Fibroblast of pulmonary artery (primary cell): ENCODE measurements around the gene GALM.
"Not testable (repeated sequence)": the region's sequence is repeated elsewhere in the genome, so short reads cannot be mapped to it uniquely, and the experiment has no call there.

Source experiments
- DNase-seq: peaks from one replicate; pipeline ENCODE4 v3.0.0-alpha.2; 2010; ENCODE audit warnings: low read depth
- H3K4me3 ChIP-seq: replicated peaks from 2 replicates; pipeline ENCODE4 v1.5.1; 2011; ENCODE audit warnings: low read depth, mild to moderate bottlenecking, control low read depth, low read length, moderate library complexity
- TF ChIP-seq, protein P1 (sequence below): IDR thresholded peaks from 2 replicates; pipeline ENCODE4 v1.5.1; 2011; ENCODE audit warnings: mild to moderate bottlenecking, control low read depth, low read length, inconsistent platforms; ENCODE audit errors: missing control alignments

The GALM gene

DNA sequence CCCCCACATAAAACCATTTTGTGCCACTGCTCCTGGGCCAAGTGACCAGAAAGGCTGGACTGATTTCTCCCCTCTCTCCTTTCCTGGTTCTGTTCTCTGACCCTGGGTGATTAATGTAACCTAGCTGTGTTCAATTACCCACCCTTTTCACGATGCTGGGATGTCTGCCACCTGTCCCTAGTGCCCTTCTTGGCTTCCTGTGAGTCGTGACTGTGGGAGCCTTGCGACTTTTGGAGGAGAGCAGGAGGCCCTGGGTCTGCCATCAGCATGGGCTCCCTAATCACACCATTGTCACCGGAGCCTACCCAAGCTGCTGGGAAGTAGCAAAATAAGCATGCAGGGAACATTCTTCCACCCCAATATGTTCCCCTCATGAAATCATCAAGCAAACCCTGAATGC, 47.0 kb downstream of the GALM start:
- TF ChIP-seq, protein P1, sequence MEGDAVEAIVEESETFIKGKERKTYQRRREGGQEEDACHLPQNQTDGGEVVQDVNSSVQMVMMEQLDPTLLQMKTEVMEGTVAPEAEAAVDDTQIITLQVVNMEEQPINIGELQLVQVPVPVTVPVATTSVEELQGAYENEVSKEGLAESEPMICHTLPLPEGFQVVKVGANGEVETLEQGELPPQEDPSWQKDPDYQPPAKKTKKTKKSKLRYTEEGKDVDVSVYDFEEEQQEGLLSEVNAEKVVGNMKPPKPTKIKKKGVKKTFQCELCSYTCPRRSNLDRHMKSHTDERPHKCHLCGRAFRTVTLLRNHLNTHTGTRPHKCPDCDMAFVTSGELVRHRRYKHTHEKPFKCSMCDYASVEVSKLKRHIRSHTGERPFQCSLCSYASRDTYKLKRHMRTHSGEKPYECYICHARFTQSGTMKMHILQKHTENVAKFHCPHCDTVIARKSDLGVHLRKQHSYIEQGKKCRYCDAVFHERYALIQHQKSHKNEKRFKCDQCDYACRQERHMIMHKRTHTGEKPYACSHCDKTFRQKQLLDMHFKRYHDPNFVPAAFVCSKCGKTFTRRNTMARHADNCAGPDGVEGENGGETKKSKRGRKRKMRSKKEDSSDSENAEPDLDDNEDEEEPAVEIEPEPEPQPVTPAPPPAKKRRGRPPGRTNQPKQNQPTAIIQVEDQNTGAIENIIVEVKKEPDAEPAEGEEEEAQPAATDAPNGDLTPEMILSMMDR = no peak
- no peak for DNase-seq
- H3K4me3 ChIP-seq = no peak overlapping the region

DNA sequence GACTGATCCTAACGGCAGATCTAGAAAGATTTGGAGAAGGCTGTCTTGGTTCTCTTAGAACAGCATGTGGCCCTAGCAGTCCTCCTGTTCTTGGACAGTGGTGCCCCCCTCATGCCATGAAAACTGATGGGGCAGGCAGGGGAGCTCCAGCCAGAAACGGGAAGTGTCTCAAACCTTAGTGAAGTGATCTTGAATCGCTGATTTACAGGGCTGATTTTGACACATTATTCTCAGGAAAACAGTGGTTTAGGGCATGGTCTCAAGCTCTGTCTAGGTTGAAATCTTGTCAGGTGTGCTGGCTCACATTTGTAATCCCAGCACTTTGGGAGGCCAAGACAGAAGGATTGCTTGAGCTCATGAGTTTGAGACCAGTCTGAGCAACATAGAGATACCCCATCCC, 47.4 kb downstream of the GALM start:
- no peak overlapping the region for H3K4me3 ChIP-seq
- TF ChIP-seq, protein P1 = no peak
- no peak for DNase-seq

DNA sequence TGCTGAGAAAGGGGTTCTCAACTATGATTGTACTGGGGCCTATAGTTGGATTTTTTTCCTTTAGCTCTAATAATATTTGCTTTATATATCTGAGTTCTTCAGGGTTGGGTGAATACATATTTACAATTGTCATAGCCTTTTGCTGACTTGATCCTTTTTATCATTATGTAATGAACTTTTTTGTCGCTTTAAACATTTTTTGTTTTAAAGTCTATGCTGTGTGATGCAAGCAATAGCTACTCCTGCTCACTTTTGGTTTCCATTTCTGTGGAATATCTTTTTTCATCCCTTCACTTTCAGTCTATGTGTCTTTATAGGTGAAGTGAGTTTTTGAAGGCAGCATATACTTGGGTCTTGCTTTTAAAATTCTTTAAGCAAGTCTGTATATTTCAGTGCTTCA, 49.0 kb downstream of the GALM start:
- not testable (repeated sequence) for DNase-seq, H3K4me3 ChIP-seq

DNA sequence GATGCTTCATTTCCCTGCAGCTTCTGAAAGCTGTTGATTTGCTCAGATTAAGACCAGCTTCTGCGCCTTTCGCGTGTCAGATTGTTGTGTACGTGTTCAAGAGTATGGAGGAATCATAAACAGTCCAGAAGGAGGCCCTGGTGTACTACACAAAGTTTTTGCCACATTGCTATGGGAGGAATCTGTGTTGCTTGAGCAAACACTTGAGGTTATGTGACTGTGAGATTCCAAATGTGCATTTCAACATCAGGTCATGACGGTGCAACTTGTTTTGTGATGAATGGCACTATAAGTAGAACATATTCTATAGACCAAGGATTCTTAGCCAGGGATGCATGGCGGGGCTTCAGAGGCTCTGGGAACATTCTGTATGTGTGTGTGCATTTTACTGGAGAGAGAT, 50.3 kb downstream of the GALM start:
- TF ChIP-seq, protein P1 = no peak
- peak; percentile 78 for DNase-seq
- no peak overlapping the region for H3K4me3 ChIP-seq

DNA sequence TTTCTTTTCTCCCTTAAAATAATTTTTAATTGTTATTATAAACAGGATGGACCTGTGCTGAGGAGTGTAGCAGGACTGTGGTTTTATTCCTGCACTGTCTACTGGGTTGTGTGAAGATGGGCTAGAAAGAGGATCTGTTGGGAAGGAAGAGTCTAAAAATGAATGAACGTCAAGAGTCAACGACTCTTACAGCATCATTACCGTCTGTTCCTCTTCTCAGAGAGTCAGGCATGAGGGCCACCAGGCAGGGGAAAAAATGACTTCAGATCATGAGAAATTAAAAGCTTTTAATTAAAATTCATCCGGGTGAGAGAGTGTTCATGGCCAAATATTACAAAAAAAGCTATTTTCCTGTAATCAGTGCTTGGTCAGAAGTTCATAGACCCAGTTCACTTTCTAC, 52.7 kb downstream of the GALM start:
- H3K4me3 ChIP-seq = no peak overlapping the region
- TF ChIP-seq, protein P1 = no peak
- no peak for DNase-seq

DNA sequence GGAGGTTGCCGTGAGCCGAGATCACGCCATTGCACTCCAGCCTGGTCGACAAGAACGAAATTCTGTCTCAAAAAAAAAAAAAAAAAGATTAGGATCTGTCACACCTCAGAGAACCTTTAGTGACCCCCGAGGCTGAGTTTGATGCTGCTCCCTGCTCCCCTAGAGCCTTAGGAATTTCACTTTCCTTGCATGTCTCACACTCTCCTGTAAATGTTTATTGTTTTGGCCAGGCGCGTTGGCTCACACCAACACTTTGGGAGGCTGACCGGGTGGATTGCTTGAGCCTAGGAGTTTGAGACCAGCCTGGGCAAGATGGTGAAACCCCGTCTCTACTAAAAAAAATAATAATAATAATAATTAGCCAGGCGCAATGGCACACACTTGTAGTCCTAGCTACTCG, 53.8 kb downstream of the GALM start:
- DNase-seq = no peak
- H3K4me3 ChIP-seq = no peak overlapping the region
- TF ChIP-seq, protein P1 = no peak

DNA sequence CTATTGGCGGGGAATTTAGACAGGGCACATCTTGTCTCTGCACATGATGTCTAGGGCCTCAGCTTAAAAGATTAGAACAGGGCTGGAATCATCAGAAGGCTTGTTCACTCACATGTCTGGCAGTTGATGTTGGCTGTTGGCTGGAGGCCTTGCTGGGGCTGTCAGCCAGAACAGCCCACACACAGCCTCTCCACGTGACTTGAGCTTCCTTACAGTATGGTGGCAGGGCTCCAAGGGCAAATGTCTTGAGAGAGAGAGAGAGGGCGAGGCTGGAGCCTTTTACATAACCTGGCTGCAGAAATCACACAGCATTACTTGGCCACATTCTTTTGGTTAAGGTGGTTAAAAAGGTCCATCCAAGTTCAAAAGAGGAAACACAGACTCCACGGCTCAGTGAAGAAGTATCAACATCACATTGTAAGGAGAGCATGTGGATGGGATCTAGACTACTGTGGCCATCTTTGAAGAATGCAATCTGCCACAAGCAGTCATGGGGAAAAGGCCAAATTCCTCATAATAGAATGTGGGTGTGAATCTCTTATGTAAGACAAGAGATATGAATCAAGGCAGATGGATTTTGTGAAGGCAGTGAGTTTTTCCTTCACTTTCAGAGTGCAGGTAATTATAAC, 54.8 kb downstream of the GALM start:
- H3K4me3 ChIP-seq = no peak overlapping the region
- TF ChIP-seq, protein P1 = no peak
- DNase-seq = peak; percentile 98
